ENCODE data around the gene SLC6A6.
A peak's percentile ranks its signal among the peaks of the same experiment; 100 is the strongest.

Gene SLC6A6

GRCh38 chr3:14452740-14453710 is 50.6 kb downstream of the SLC6A6 start:
- DNase-seq (ENCODE audit: low read depth in 3 of 3) = no peak

- DNase-seq (ENCODE audit: low read depth in 3 of 3) = no peak
Observed at GRCh38 chr3:14453876-14454638, 51.7 kb downstream of the SLC6A6 start.

- no peak for DNase-seq (ENCODE audit: low read depth in 3 of 3)
Observed at GRCh38 chr3:14454639-14455310, 52.4 kb downstream of the SLC6A6 start.

DNA sequence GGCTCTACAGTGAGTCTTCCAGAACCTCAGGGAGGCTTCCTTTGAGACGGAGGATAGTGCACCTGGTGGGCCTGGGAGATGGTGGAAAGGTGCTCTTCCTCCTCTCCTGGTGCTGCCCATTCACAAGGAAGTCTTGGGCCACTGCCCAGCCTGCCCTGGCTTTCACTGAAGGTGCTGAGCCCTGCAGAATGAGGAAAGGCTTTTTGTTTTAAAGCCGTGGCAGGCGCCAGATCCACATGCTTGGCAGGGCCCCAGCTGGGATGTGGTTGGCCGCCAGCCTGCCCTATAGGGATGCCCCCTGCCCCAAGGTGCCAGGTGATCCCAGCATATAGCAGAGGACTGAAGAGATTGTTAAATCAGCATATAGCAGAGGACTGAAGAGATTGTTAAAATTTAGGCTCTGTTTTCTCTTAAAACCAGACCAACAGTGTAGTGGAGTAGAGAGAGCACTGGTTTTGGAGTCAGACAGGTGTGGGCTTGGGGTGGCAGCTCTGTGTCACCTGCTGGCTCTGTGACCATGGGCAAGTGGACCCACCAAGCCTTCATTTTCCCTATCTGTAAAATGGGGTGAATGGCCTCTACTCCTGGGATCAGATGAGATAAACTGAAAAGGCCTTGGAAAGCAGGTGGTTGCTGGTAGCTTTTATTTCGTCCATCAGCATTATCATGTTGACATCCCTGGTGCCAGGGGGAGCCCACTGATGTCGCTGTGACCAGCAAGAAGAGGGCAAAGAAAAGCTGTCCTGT is 53.3 kb downstream of the SLC6A6 start:
- no peak for DNase-seq (ENCODE audit: low read depth in 3 of 3)

- no peak for DNase-seq (ENCODE audit: low read depth in 3 of 3)
Observed at GRCh38 chr3:14456794-14457193, 54.4 kb downstream of the SLC6A6 start.

DNA sequence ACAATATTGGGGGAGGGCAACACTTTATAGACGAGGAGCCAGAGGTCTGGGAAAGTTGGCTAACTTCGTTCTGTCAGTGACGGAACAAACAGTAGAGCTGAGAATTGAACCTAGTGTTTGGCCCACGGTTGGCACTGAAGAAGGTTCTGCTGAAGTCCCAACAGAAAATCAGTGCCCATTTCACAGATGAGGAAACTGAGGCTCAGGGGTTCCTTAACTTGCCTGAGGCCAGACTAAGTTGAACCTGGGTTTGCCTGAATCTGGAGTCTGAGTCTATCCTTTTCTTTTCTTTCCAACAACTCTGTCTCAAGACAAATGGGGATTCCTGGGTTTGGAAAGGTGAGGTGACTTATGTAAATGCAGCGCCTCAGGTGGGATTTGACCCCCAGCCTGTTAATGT is 55.1 kb downstream of the SLC6A6 start:
- DNase-seq (ENCODE audit: low read depth in 3 of 3) = no peak

DNA sequence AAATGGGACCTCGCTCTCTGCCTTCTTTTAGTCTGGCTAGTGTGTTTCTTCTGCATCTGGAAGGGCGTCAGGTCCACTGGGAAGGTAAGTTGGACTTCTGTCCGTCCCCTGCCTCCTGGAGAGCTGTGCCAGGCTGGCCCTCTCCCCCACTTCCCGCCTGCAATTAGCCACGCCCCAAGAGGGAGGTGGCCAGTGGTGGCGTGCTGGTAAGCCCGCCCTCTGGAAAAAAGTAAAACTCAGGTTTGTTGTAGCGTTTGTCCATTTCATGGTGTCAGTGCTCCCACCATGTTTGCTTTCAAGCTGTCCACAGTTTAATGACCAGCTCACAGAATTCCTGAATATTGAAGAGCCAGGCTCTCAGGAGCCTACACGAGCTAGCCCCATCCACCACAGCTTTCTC is 55.6 kb downstream of the SLC6A6 start:
- DNase-seq (ENCODE audit: low read depth in 3 of 3) = no peak

GRCh38 chr3:14458434-14459275 is 56.2 kb downstream of the SLC6A6 start:
- no peak for DNase-seq (ENCODE audit: low read depth in 3 of 3)

DNA sequence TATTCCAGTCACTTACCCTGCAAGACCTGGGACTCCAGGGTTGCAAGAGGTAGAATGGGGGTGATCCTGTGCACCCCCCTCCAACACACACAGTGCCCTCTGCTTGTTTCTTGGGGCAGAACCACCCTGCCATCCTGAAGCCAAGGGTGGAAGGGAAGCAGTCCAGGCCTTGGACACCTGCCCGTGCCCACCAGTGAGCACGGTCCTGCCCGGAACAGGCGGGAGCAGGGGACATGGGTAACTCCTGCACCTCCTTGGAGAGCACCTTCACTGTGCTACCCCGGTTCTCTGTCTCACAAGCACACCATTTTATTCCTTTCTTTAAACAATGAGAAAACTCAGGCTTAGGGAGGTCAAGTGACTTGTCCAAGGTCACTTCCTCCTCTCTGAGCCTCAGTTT is 57.0 kb downstream of the SLC6A6 start:
- DNase-seq (ENCODE audit: low read depth in 3 of 3) = no peak

DNA sequence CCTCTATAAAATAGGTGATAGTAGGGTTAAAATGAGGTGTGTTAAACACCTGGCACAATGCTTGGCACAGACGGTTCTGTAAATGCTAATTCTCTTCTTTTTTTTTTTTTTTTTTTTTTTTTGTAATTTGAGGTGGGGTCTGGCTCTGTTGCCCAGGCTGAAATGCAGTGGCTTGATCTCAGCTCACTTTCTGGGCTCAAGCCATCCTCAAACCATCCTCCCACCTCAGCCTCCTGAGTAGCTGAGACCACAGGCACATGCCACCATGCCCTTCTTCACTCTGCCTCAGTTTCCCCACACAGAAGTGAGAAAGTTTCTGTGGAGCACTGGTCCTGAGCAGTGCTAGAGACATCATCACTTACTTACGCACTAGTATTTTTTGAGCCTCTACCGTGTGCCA is 57.4 kb downstream of the SLC6A6 start:
- DNase-seq (ENCODE audit: low read depth in 3 of 3) = no peak

GRCh38 chr3:14460342-14461005 is 58.1 kb downstream of the SLC6A6 start:
- DNase-seq (ENCODE audit: low read depth in 3 of 3) = no peak

GRCh38 chr3:14461006-14461747 is 58.8 kb downstream of the SLC6A6 start:
- no peak for DNase-seq (ENCODE audit: low read depth in 3 of 3)

DNA sequence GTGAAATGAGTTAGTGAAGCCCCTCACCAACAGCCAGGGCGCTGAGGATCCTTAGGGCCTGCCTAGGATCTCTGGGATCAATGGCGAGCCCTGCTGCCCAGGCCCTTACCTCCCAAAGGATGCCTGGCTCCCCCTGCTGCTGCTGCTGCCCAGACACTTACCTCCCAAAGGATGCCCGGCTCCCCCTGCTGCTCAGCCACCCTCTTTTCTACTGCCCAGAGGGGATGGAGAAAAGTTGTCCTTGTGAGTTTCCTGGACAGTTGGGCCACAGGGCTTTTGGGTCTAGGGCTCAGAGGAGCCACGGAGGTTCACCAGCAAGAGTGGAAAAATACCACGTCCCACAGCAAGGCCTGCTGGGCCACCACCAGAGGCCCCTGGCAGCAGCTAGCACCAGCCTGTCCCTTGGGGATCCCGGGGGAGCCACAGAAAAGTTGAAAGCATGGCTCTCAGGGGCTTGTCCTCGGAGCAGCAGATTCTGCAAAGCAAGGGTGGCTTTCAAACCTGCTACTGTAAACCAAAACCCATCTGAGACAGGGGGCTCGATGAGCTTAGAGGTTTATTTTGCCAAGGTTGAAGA is 59.4 kb downstream of the SLC6A6 start:
- DNase-seq (ENCODE audit: low read depth in 3 of 3) = peak in 2 of 3 experiments; percentile 7 to 13

- no peak for DNase-seq (ENCODE audit: low read depth in 3 of 3)
Observed at GRCh38 chr3:14462738-14463137, 60.3 kb downstream of the SLC6A6 start.

DNA sequence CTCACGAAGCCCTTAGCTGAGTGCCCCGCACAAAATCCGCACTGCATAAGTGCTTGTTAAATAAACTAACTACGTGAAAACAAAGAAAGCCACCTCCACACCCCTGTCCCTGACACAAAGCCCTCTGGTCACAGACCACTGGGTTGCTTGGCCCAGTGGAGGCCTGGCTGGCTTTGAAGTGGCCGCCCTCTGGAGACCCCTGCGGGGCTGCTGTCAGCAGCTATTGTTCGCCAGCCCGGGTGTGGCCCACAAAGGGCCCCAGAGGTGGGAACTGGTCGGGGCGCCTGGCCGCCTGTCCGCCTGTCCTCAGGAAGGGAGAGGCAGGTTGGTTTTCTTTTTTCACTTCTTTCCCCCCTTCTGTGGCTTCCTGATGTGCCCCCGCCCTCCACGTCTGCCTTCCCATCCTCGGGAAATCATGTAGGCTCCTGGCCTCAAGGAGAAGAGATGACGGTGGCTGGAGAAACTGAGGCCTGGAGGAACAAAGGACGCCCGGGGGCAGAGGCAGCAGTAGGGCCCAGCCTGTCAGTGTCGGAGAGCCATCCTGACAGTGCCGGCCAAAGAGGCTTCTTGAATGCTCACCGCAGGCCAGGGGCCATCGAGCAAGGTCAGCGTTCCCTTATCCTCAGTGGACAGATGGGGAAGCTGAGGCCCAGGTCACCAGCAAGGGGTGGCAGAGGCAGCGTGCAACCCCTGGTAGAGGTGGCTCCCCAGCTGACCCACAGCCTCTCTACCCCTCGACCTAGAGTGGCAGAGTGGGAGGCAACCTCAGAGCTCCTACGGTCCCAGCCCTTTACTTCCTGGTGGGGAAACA is 61.1 kb downstream of the SLC6A6 start:
- no peak for DNase-seq (ENCODE audit: low read depth in 3 of 3)

- no peak for DNase-seq (ENCODE audit: low read depth in 3 of 3)
Observed at GRCh38 chr3:14464141-14464465, 61.7 kb downstream of the SLC6A6 start.

GRCh38 chr3:14464521-14464920 is 62.1 kb downstream of the SLC6A6 start:
- DNase-seq (ENCODE audit: low read depth in 3 of 3) = no peak

DNA sequence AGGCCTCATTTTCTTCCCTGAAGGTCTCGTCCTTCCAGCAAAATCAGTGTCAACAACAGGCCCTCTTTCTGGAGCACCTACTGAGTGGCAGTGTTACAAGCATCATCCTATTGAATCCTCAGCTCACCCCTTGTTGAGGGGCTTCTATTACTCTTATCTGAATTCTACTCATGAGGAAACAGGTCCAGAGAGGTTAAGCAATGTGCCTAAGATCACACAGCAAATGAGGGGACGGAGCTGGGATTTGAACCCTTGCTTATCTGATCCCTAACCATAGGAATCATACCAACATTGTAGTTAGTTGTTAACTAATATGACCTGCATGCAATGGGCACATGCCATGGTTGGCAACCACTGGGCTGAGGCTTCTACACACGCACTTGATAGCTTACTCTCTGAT is 63.0 kb downstream of the SLC6A6 start:
- no peak for DNase-seq (ENCODE audit: low read depth in 3 of 3)

Measured in stimulated activated CD4-positive, alpha-beta T cell treated with anti-CD3 and anti-CD28 coated beads, TNF-alpha, amount 100 ng/mL, for 4 hours (primary cell).